Mucosa of descending colon (tissue), 3 donors: ENCODE measurements around the gene TCEANC2. TPM values are rescaled to one million over a fixed set of nuclear protein-coding genes. Genes with fewer than 3 reads are reported as not detected.

Source experiments
- ATAC-seq: fragments of 200-7000 bp; cut with Tn5 transposase; one replicate; pipeline ENCODE4 v1.9.1; 2020; ENCODE audit warnings: mild to moderate bottlenecking, moderate library complexity
- DNase-seq, 3 donors: peaks; one replicate each; pipeline ENCODE4 v3.0.0-alpha.2; 2020
- H3K36me3 ChIP-seq: fragments of 200-600 bp; one replicate; pipeline ENCODE4 v1.8.0; 2021; ENCODE audit warnings: low read depth, mild to moderate bottlenecking
- H3K4me1 ChIP-seq: fragments of 200-600 bp; one replicate; pipeline ENCODE4 v1.8.0; 2021; ENCODE audit warnings: low read depth, mild to moderate bottlenecking
- H3K4me3 ChIP-seq: fragments of 200-600 bp; one replicate; pipeline ENCODE4 v1.8.0; 2021; ENCODE audit warnings: mild to moderate bottlenecking
- H3K9me3 ChIP-seq: fragments of 200-600 bp; one replicate; pipeline ENCODE4 v1.8.0; 2021; ENCODE audit warnings: mild to moderate bottlenecking
- intact Hi-C, 2 donors: fragments of 100-400 bp; cut with DNase I in 1 of 2; cut with micrococcal nuclease in 1 of 2; formaldehyde crosslinking; loops; one replicate each; pipeline versions ENCODE4 v1.11.0 to v1.11.1; 2022; cut with DNase I, micrococcal nuclease
- total RNA-seq, 3 donors: library from RNA; stranded (reverse); fragmentation: NEBNext Ultra II Directional in 2 of 3; extraction: Animal tissue kit (Norgen Biotek cat#: 25700) in 2 of 3; gene quantifications; one replicate each; pipeline versions ENCODE4 v1.2.1 to v1.2.4, GENCODE V29; 2021 to 2023
- TF ChIP-seq, protein P1 (sequence below): fragments of 200-600 bp; IDR thresholded peaks from one replicate; pipeline ENCODE4 v1.8.0; 2022; ENCODE audit warnings: antibody characterized with exemption, mild to moderate bottlenecking
- donor health status: DM: no; HTN: no; CAD: no; lungs with moderate emphysema.
- donor health status: DM: no; HTN: no; CAD: no.
- donor health status: DM: no; HTN: yes; CAD: no.

TCEANC2 gene
- total RNA-seq, 3 donors from 2014 or later, result 4.5 to 8.6 (median 6.0) TPM

DNA sequence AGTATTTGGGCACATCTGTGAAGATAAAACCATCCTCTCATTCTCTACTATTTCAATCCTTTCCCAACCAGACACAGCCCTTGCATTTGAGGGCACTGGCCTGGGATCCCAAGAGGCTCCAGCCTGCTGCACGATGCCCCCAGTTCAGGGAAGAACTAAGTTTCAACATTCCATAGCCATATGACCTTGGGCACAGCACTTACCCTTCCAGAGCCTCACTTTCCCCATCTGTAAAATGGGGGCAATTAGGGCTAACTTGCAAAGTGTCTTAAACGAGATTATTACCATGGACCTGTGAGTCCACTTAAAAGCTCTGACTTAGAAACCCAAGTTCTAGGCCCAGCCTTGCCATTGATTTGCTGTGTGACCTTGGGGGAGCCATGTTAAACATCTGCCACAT, 76.5 kb downstream of the TCEANC2 start:
- no peak for ATAC-seq
- intact Hi-C loops, result loop anchor here in 1 of 2 donors (10.0 kb wide), 1 partner anchor 275 kb away; the partner anchor contains the start of gene SSBP3
- TF ChIP-seq, protein P1, sequence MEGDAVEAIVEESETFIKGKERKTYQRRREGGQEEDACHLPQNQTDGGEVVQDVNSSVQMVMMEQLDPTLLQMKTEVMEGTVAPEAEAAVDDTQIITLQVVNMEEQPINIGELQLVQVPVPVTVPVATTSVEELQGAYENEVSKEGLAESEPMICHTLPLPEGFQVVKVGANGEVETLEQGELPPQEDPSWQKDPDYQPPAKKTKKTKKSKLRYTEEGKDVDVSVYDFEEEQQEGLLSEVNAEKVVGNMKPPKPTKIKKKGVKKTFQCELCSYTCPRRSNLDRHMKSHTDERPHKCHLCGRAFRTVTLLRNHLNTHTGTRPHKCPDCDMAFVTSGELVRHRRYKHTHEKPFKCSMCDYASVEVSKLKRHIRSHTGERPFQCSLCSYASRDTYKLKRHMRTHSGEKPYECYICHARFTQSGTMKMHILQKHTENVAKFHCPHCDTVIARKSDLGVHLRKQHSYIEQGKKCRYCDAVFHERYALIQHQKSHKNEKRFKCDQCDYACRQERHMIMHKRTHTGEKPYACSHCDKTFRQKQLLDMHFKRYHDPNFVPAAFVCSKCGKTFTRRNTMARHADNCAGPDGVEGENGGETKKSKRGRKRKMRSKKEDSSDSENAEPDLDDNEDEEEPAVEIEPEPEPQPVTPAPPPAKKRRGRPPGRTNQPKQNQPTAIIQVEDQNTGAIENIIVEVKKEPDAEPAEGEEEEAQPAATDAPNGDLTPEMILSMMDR, result no peak

DNA sequence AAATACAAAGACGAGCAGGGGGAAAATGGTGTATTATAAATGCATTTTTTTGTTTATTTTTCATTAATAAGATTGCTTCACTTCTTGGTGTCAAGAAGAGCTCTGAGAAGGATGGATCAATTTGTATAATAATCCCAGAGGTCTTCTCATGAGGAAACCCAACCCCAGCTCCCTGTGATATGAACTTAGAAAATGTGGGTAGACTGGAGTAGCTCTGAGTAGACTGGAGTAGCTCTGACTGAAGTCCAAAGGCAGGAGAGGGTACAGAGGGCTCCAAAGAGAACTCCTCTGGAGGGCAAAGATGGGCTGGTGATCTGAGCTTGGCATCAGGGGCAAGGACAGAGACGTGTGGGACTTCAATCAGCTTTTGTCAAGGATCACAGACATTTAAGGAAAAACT, 78.0 kb downstream of the TCEANC2 start:
- no peaks in the 10 kb centered on the region for H3K36me3 ChIP-seq
- H3K4me1 ChIP-seq, result no peaks in the 10 kb centered on the region
- no peaks in the 10 kb centered on the region for H3K9me3 ChIP-seq
- TF ChIP-seq, protein P1, result no peak
- no peak for ATAC-seq
- DNase-seq, result no peak
- H3K4me3 ChIP-seq, result no peak overlapping the region
- intact Hi-C loops, result no loop called here

More for the DNA sequence above, 76.5 kb downstream of the TCEANC2 start:
- H3K4me1 ChIP-seq, result no peaks in the 10 kb centered on the region
- H3K9me3 ChIP-seq, result no peaks in the 10 kb centered on the region
- H3K4me3 ChIP-seq, result no peak overlapping the region
- no peak for DNase-seq
- no peaks in the 10 kb centered on the region for H3K36me3 ChIP-seq

DNA sequence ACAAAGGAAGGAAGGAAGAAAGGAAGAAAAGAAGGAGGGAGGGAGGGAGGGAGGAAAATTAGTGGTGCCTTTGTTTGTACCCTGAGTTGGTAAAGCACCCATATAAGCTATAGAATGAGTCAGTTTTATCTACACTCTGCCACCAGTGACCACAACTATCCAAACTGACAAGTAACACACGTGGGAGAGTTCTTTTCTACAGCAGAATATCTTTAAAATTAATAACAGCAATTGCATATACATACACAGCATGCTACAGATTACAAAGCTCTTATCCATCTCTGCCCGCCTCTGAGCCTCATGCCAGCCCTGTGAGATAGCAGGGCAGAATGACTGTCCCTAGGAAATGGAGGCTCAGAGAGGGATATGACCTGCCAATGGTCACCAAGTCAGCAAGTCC, 79.1 kb downstream of the TCEANC2 start:
- no peak for ATAC-seq
- Histone ChIP-seq H3K9me3 (no peaks in the 10 kb centered on the region), H3K4me3 (no peak overlapping the region), H3K36me3 (no peaks in the 10 kb centered on the region), H3K4me1 (no peaks in the 10 kb centered on the region)
- intact Hi-C loops, result no loop called here
- TF ChIP-seq, protein P1, result no peak
- no peak for DNase-seq

DNA sequence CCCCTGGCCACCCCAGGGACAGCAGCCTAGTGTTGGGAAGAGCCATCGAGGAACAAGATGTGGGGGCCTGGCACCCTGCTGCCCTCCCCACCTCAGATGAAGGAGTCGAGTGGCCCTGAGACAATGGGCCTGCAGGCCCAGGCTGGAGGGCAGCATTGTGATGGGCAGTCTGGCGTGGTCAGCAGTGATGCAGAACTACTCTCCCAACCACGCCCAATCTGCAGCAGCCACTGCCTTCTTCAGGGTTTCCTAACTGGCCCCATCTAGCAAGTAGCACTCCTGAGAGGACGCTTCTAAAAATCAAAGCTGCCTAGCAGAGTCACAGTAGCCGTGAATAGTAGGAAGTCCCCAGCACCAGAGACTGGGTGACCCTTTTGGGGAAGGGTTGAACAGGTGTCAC, 80.9 kb downstream of the TCEANC2 start:
- DNase-seq, result no peak
- TF ChIP-seq, protein P1, result no peak
- intact Hi-C loops, result no loop called here
- H3K36me3 ChIP-seq, result no peaks in the 10 kb centered on the region
- no peaks in the 10 kb centered on the region for H3K4me1 ChIP-seq
- H3K9me3 ChIP-seq, result no peaks in the 10 kb centered on the region
- ATAC-seq, result no peak
- no peak overlapping the region for H3K4me3 ChIP-seq

DNA sequence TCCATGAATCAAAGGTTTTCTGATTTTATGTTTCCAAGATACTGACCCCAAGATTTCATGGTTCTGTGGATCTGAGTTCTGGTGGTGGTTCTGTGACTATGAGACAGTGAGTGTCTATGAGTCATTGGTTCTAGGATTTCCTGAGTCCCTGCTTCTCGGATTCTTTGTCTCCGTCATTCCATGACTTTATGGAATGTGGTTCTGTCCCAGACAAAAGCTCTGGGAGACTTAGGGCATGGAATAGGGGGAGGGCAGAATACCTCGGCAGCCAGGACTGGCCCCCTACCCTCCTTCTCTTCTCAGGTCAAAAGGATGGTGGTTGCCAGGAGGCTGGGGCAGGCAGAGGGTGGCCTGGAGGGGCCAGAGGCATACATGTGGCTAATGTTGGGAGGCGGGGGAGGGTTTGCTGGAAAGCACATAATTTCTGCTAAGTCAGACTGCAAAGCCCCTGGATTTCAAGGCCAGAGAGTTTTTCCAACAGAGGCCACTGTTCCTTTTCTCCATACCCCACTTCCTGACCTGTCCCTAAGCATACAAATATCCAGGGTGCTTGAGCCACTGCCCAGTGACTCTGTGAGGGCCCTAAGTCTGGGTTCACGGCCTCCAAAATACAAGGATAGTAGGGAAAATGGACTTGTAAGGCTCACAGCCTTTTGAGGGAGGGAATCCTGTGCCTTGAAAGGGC, 82.2 kb downstream of the TCEANC2 start:
- ATAC-seq, result no peak
- DNase-seq, result no peak

More for the DNA sequence above, 82.2 kb downstream of the TCEANC2 start:
- H3K4me1 ChIP-seq, result no peaks in the 10 kb centered on the region
- intact Hi-C loops, result no loop called here
- no peak overlapping the region for H3K4me3 ChIP-seq
- H3K36me3 ChIP-seq, result no peaks in the 10 kb centered on the region
- TF ChIP-seq, protein P1, result no peak
- no peaks in the 10 kb centered on the region for H3K9me3 ChIP-seq
